Endothelial cell of umbilical vein (primary cell): ENCODE results near the gene DOCK8.

Experiments used
- CTCF ChIP-seq, 2 donors: IDR thresholded peaks; 1 replicate in 1 of 2; 2 replicates in 1 of 2; pipeline ENCODE4 v1.5.1; 2011; ENCODE audit warnings: low read length in 2 of 2, mild to moderate bottlenecking in 2 of 2, moderate library complexity in 2 of 2, control low read depth in 1 of 2, inconsistent platforms in 1 of 2, low read depth in 1 of 2; ENCODE audit not compliant: insufficient read depth in 1 of 2; ENCODE audit errors: extremely low read depth in 1 of 2
- EZH2 ChIP-seq: IDR thresholded peaks from 2 replicates; pipeline ENCODE4 v1.6.1; 2012; ENCODE audit warnings: borderline replicate concordance, low read depth, mild to moderate bottlenecking, moderate library complexity, low read length, inconsistent platforms; ENCODE audit not compliant: severe bottlenecking
- FOS ChIP-seq: IDR thresholded peaks from 2 replicates; pipeline ENCODE4 v1.6.1; 2011; ENCODE audit warnings: mild to moderate bottlenecking, low read length, moderate library complexity, borderline replicate concordance; ENCODE audit not compliant: insufficient read depth
- GATA2 ChIP-seq: IDR thresholded peaks from 2 replicates; pipeline ENCODE4 v1.7.0; 2011; ENCODE audit warnings: low read depth, mild to moderate bottlenecking, moderate library complexity, mixed read lengths, low read length; ENCODE audit not compliant: insufficient read length, insufficient read depth
- JUN ChIP-seq: IDR thresholded peaks from 2 replicates; pipeline ENCODE4 v1.6.1; 2011; ENCODE audit warnings: borderline replicate concordance, low read depth; ENCODE audit not compliant: insufficient read length, insufficient read depth
- MAX ChIP-seq: IDR thresholded peaks from 2 replicates; pipeline ENCODE4 v1.6.1; 2011; ENCODE audit not compliant: insufficient read depth, insufficient read length
- MYC ChIP-seq: IDR thresholded peaks from one replicate; pipeline ENCODE4 v1.6.1; 2011; ENCODE audit warnings: mild to moderate bottlenecking, low read depth, low read length
- POLR2A ChIP-seq: IDR thresholded peaks from 2 replicates; pipeline ENCODE4 v1.6.1; 2012; ENCODE audit warnings: low read depth, mild to moderate bottlenecking, control low read depth, low read length
- POLR2AphosphoS5 ChIP-seq: IDR thresholded peaks from 2 replicates; pipeline ENCODE4 v1.6.1; 2012; ENCODE audit warnings: low read depth, mild to moderate bottlenecking, control low read depth, low read length, moderate library complexity; ENCODE audit not compliant: insufficient read depth

GRCh38 chr9:370086-370485 is 155.4 kb downstream of the DOCK8 start:
- TF ChIP-seq POLR2A (no peak), EZH2 (no peak), CTCF (IDR thresholded peaks at IDR 0.05; ENCODE audit: extremely low read depth in 1 of 2, insufficient read depth in 1 of 2, low read depth in 1 of 2, low read length in 2 of 2) (no peak), POLR2AphosphoS5 (no peak), FOS (no peak), MAX (no peak), GATA2 (no peak), JUN (no peak), MYC (no peak)
